Tibial nerve (tissue), 4 donors: ENCODE results near the gene RBM19. TPM values are rescaled to one million over a fixed set of nuclear protein-coding genes. Genes with fewer than 3 reads are reported as not detected.

Experiments used
- DNase-seq, 2 donors: peaks; one replicate each; pipeline ENCODE4 v3.0.0-alpha.2; 2019; ENCODE audit warnings: low spot score in 2 of 2
- H3K27ac ChIP-seq, 4 donors: fragments of 200-600 bp; sonication (generic) in 3 of 4; one replicate each; pipeline ENCODE4 v1.5.1; 2017 to 2019; ENCODE audit warnings: mild to moderate bottlenecking in 1 of 4
- H3K27me3 ChIP-seq, 2 donors: fragments of 200-600 bp; sonication (generic) in 1 of 2; one replicate each; pipeline versions ENCODE4 v1.5.1 to v1.6.0; 2017 to 2019
- H3K36me3 ChIP-seq, 3 donors: fragments of 200-600 bp; sonication (generic); one replicate each; pipeline ENCODE4 v1.5.1; 2018 to 2019
- H3K4me1 ChIP-seq, 4 donors: fragments of 200-600 bp; sonication (generic) in 3 of 4; one replicate each; pipeline ENCODE4 v1.5.1; 2017 to 2019
- H3K4me3 ChIP-seq, 4 donors: fragments of 200-600 bp; sonication (generic) in 3 of 4; one replicate each; pipeline ENCODE4 v1.5.1; 2017 to 2019; ENCODE audit warnings: mild to moderate bottlenecking in 1 of 4, moderate library complexity in 1 of 4
- H3K9me3 ChIP-seq, 4 donors: fragments of 200-600 bp; sonication (generic) in 3 of 4; one replicate each; pipeline ENCODE4 v1.5.1; 2017 to 2019
- CTCF ChIP-seq, 5 experiments: fragments of 200-600 bp in 3 of 5; fragments of 450-650 bp in 2 of 5; sonication (generic) in 3 of 5; IDR thresholded peaks; one replicate each; pipeline ENCODE4 v1.5.1; 2016 to 2019; ENCODE audit warnings: antibody characterized with exemption in 5 of 5, mild to moderate bottlenecking in 3 of 5, moderate library complexity in 2 of 5
- EP300 ChIP-seq, 2 donors: sonication (generic); formaldehyde crosslinking; IDR thresholded peaks; one replicate each; pipeline ENCODE4 v1.6.1; 2017; ENCODE audit warnings: antibody characterized with exemption in 2 of 2, mild to moderate bottlenecking in 1 of 2
- POLR2A ChIP-seq, 2 donors: fragments of 450-650 bp; IDR thresholded peaks; one replicate each; pipeline ENCODE4 v1.6.1; 2017; ENCODE audit warnings: antibody characterized with exemption in 2 of 2, mild to moderate bottlenecking in 2 of 2, moderate library complexity in 2 of 2
- WGBS, 2 donors: methylation state at CpG; one replicate each; pipeline ENCODE4 v1.1.5; 2018; 5-methylcytosine and 5-hydroxymethylcytosine counted together
- total RNA-seq, 4 donors: library from RNA; depleted of rRNA; stranded (reverse); fragments of >200 nt; gene quantifications; one replicate each; pipeline ENCODE4 v1.1.0, GENCODE V29; 2016

RBM19 gene
- total RNA-seq, 4 donors from 2014 or later: 32.0 to 57.9 (median 38.9) TPM

- 67 to 75% methylated on average over 10 of the region's 10 CpGs for WGBS, 2 donors
- Histone ChIP-seq H3K9me3 (no peaks in the 10 kb centered on the region), H3K27me3 (no peaks in the 10 kb centered on the region), H3K4me1 (no peaks in the 10 kb centered on the region), H3K27ac (no peak overlapping the region), H3K36me3 (no peaks in the 10 kb centered on the region), H3K4me3 (no peak overlapping the region)
- TF ChIP-seq EP300 (IDR thresholded peaks at IDR 0.05) (no peak), CTCF (IDR thresholded peaks at IDR 0.05) (no peak), POLR2A (IDR thresholded peaks at IDR 0.05) (no peak)
- no peak for DNase-seq
These were observed 45.6 kb upstream of the RBM19 start for GRCh38 chr12:114011711-114012110.

- no peak overlapping the region for H3K4me3 ChIP-seq
- H3K27ac ChIP-seq: no peak overlapping the region
- TF ChIP-seq POLR2A (IDR thresholded peaks at IDR 0.05): no peak
- no peak for TF ChIP-seq CTCF (IDR thresholded peaks at IDR 0.05)
- TF ChIP-seq EP300 (IDR thresholded peaks at IDR 0.05): no peak
- H3K27me3 ChIP-seq: no peaks in the 10 kb centered on the region
- no peaks in the 10 kb centered on the region for H3K36me3 ChIP-seq
- H3K4me1 ChIP-seq: no peaks in the 10 kb centered on the region
- WGBS, 2 donors: 79 to 82% methylated on average over 11 of the region's 11 CpGs
- H3K9me3 ChIP-seq: no peaks in the 10 kb centered on the region
- no peak for DNase-seq
These were observed 40.6 kb upstream of the RBM19 start for GRCh38 chr12:114006482-114007425.

DNA sequence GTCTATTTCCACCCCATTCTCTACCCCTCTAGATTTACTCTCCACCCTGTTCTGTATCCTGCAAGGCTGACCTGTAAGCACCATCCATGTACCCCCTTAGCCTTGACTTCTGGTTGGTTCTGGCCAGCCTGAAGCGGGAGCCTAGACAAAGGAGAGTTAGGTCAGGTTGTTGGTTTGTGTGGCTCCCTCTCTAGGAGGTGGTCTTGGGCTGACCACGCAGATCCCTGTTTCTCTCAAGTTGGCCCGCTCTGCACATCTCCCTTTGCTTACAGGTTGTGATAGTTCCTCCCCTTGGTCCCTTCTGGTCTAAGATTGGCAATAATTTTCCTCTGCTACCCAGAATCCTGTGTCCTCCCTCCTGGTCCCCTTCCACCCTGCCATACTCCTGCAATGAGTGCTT, 38.3 kb upstream of the RBM19 start:
- WGBS, 2 donors: 78 to 87% methylated on average over 3 of the region's 3 CpGs
- no peak for TF ChIP-seq EP300 (IDR thresholded peaks at IDR 0.05)
- TF ChIP-seq POLR2A (IDR thresholded peaks at IDR 0.05): no peak
- TF ChIP-seq CTCF (IDR thresholded peaks at IDR 0.05): no peak
- DNase-seq: no peak

GRCh38 chr12:114003286-114003685, 37.2 kb upstream of the RBM19 start:
- TF ChIP-seq POLR2A (IDR thresholded peaks at IDR 0.05): no peak
- TF ChIP-seq EP300 (IDR thresholded peaks at IDR 0.05): no peak
- no peak for TF ChIP-seq CTCF (IDR thresholded peaks at IDR 0.05)

More for the DNA sequence above, 38.3 kb upstream of the RBM19 start:
- Histone ChIP-seq H3K4me1 (no peaks in the 10 kb centered on the region), H3K9me3 (no peaks in the 10 kb centered on the region), H3K36me3 (no peaks in the 10 kb centered on the region), H3K27me3 (no peaks in the 10 kb centered on the region), H3K27ac (no peak overlapping the region), H3K4me3 (no peak overlapping the region)

More at GRCh38 chr12:114003286-114003685, 37.2 kb upstream of the RBM19 start:
- H3K9me3 ChIP-seq: no peaks in the 10 kb centered on the region
- no peaks in the 10 kb centered on the region for H3K36me3 ChIP-seq
- no peaks in the 10 kb centered on the region for H3K27me3 ChIP-seq
- no peak overlapping the region for H3K4me3 ChIP-seq
- 72 to 73% methylated on average over 5 of the region's 5 CpGs for WGBS, 2 donors
- H3K27ac ChIP-seq: no peak overlapping the region
- no peak for DNase-seq
- no peaks in the 10 kb centered on the region for H3K4me1 ChIP-seq
